Mucosa of rectum (tissue), 2 donors: ENCODE results near the gene SLC8A1.

Experiments
- H3K27ac ChIP-seq, 2 donors: one replicate each; pipeline ENCODE4 v1.7.0; 2013; ENCODE audit warnings: inconsistent platforms in 2 of 2, low read depth in 2 of 2, low read length in 2 of 2
- H3K27me3 ChIP-seq, 2 donors: one replicate each; pipeline ENCODE4 v1.7.0; 2013; ENCODE audit warnings: low read length in 2 of 2; ENCODE audit not compliant: control insufficient read depth in 2 of 2, insufficient read depth in 2 of 2
- H3K36me3 ChIP-seq, 2 donors: one replicate each; pipeline ENCODE4 v1.7.0; 2013; ENCODE audit warnings: low read length in 2 of 2; ENCODE audit not compliant: control insufficient read depth in 2 of 2, insufficient read depth in 2 of 2
- H3K4me1 ChIP-seq, 2 donors: one replicate each; pipeline ENCODE4 v1.7.0; 2013; ENCODE audit warnings: low read length in 2 of 2, mild to moderate bottlenecking in 1 of 2; ENCODE audit not compliant: control insufficient read depth in 2 of 2, insufficient read depth in 2 of 2
- H3K4me3 ChIP-seq, 2 donors: one replicate each; pipeline ENCODE4 v1.7.0; 2013; ENCODE audit warnings: low read length in 2 of 2
- H3K9ac ChIP-seq, 2 donors: one replicate each; pipeline ENCODE4 v1.7.0; 2013; ENCODE audit warnings: low read length in 2 of 2, low read depth in 1 of 2, mild to moderate bottlenecking in 1 of 2
- H3K9me3 ChIP-seq, 2 donors: one replicate each; pipeline ENCODE4 v1.7.0; 2013; ENCODE audit warnings: low read length in 2 of 2; ENCODE audit not compliant: control insufficient read depth in 2 of 2
- donor health status: healthy.
- donor health status: Normal muscosa, but diverticular disease.

The SLC8A1 gene

GRCh38 chr2:40394597-40394996 is 57.3 kb downstream of the SLC8A1 start:
- H3K27me3 ChIP-seq, result no peaks in the 10 kb centered on the region
- no peak overlapping the region for H3K4me3 ChIP-seq
- H3K9me3 ChIP-seq, result no peaks in the 10 kb centered on the region
- H3K27ac ChIP-seq, result no peak overlapping the region
- no peak overlapping the region for H3K9ac ChIP-seq
- H3K36me3 ChIP-seq, result no peaks in the 10 kb centered on the region
- no peaks in the 10 kb centered on the region for H3K4me1 ChIP-seq

- Histone ChIP-seq H3K4me3 (no peak overlapping the region), H3K27ac (no peak overlapping the region), H3K27me3 (no peaks in the 10 kb centered on the region), H3K4me1 (no peaks in the 10 kb centered on the region), H3K9me3 (no peaks in the 10 kb centered on the region), H3K9ac (no peak overlapping the region), H3K36me3 (no peaks in the 10 kb centered on the region)
Observed at GRCh38 chr2:40394031-40394430, 57.9 kb downstream of the SLC8A1 start.

- H3K4me1 ChIP-seq, result no peaks in the 10 kb centered on the region
- no peak overlapping the region for H3K27ac ChIP-seq
- H3K9me3 ChIP-seq, result no peaks in the 10 kb centered on the region
- no peak overlapping the region for H3K9ac ChIP-seq
- no peaks in the 10 kb centered on the region for H3K36me3 ChIP-seq
- H3K4me3 ChIP-seq, result no peak overlapping the region
- no peaks in the 10 kb centered on the region for H3K27me3 ChIP-seq
Observed at GRCh38 chr2:40388161-40388560, 63.7 kb downstream of the SLC8A1 start.

- H3K27me3 ChIP-seq, result no peaks in the 10 kb centered on the region
- H3K36me3 ChIP-seq, result no peaks in the 10 kb centered on the region
- H3K27ac ChIP-seq, result no peak overlapping the region
- no peaks in the 10 kb centered on the region for H3K9me3 ChIP-seq
- no peak overlapping the region for H3K9ac ChIP-seq
- no peaks in the 10 kb centered on the region for H3K4me1 ChIP-seq
- no peak overlapping the region for H3K4me3 ChIP-seq
Observed at GRCh38 chr2:40386177-40386576, 65.7 kb downstream of the SLC8A1 start.

- H3K9ac ChIP-seq, result no peak overlapping the region
- no peaks in the 10 kb centered on the region for H3K4me1 ChIP-seq
- H3K36me3 ChIP-seq, result no peaks in the 10 kb centered on the region
- no peaks in the 10 kb centered on the region for H3K9me3 ChIP-seq
- H3K27ac ChIP-seq, result no peak overlapping the region
- no peaks in the 10 kb centered on the region for H3K27me3 ChIP-seq
- no peak overlapping the region for H3K4me3 ChIP-seq
Observed at GRCh38 chr2:40384714-40385113, 67.2 kb downstream of the SLC8A1 start.

- Histone ChIP-seq H3K9me3 (no peaks in the 10 kb centered on the region), H3K4me3 (no peak overlapping the region), H3K27me3 (no peaks in the 10 kb centered on the region), H3K4me1 (no peaks in the 10 kb centered on the region), H3K27ac (no peak overlapping the region), H3K36me3 (no peaks in the 10 kb centered on the region), H3K9ac (no peak overlapping the region)
Observed at GRCh38 chr2:40384233-40384632, 67.7 kb downstream of the SLC8A1 start.

GRCh38 chr2:40380721-40381120 is 71.2 kb downstream of the SLC8A1 start:
- no peak overlapping the region for H3K27ac ChIP-seq
- H3K9ac ChIP-seq, result no peak overlapping the region

GRCh38 chr2:40380041-40380440 is 71.8 kb downstream of the SLC8A1 start:
- Histone ChIP-seq H3K4me1 (no peaks in the 10 kb centered on the region), H3K27me3 (no peaks in the 10 kb centered on the region), H3K9me3 (no peaks in the 10 kb centered on the region), H3K36me3 (no peaks in the 10 kb centered on the region), H3K27ac (no peak overlapping the region), H3K9ac (no peak overlapping the region), H3K4me3 (no peak overlapping the region)

More at GRCh38 chr2:40380721-40381120, 71.2 kb downstream of the SLC8A1 start:
- H3K4me3 ChIP-seq, result no peak overlapping the region
- no peaks in the 10 kb centered on the region for H3K9me3 ChIP-seq
- H3K27me3 ChIP-seq, result no peaks in the 10 kb centered on the region
- H3K36me3 ChIP-seq, result no peaks in the 10 kb centered on the region
- H3K4me1 ChIP-seq, result no peaks in the 10 kb centered on the region

- Histone ChIP-seq H3K9me3 (no peaks in the 10 kb centered on the region), H3K36me3 (no peaks in the 10 kb centered on the region), H3K27me3 (no peaks in the 10 kb centered on the region), H3K27ac (no peak overlapping the region), H3K9ac (no peak overlapping the region), H3K4me3 (no peak overlapping the region), H3K4me1 (no peaks in the 10 kb centered on the region)
Observed at GRCh38 chr2:40374543-40375240, 77.2 kb downstream of the SLC8A1 start.

- Histone ChIP-seq H3K27me3 (no peaks in the 10 kb centered on the region), H3K27ac (no peak overlapping the region), H3K36me3 (no peaks in the 10 kb centered on the region), H3K9me3 (no peaks in the 10 kb centered on the region), H3K4me3 (no peak overlapping the region), H3K4me1 (no peaks in the 10 kb centered on the region), H3K9ac (no peak overlapping the region)
Observed at GRCh38 chr2:40373111-40373510, 78.8 kb downstream of the SLC8A1 start.
